K562 (cell line): ENCODE measurements around the gene ZNF202. TPM values are rescaled to one million over a fixed set of nuclear protein-coding genes. Genes with fewer than 3 reads are reported as not detected.
A peak's percentile ranks its signal among the peaks of the same experiment; 100 is the strongest.

Source experiments
- BCOR ChIP-seq: fragments of 450-650 bp; IDR thresholded peaks from 2 replicates; pipeline ENCODE4 v1.6.1; 2016
- FIP1L1 ChIP-seq: fragments of 200-400 bp; formaldehyde crosslinking; IDR thresholded peaks from 2 replicates; pipeline ENCODE4 v1.6.1; 2018; ENCODE audit warnings: mild to moderate bottlenecking, low read depth, low read length; ENCODE audit not compliant: poor library complexity, severe bottlenecking
- FOXO4 ChIP-seq: fragments of 450-650 bp; formaldehyde crosslinking; IDR thresholded peaks from 2 replicates; pipeline ENCODE4 v1.4.0; 2020; ENCODE audit warnings: mild to moderate bottlenecking, moderate library complexity
- PURB ChIP-seq: sonication (generic); formaldehyde crosslinking; IDR thresholded peaks from 2 replicates; pipeline ENCODE4 v1.9.0; 2021; ENCODE audit warnings: low read depth, mild to moderate bottlenecking, missing genetic modification reagents
- RBM15 ChIP-seq: fragments of 200-400 bp; formaldehyde crosslinking; IDR thresholded peaks from 2 replicates; pipeline ENCODE4 v1.6.1; 2018; ENCODE audit warnings: mild to moderate bottlenecking, low read length, moderate library complexity; ENCODE audit not compliant: insufficient read depth
- STAT5B ChIP-seq: fragments of 250-450 bp; sonication (Bioruptor Pico); IDR thresholded peaks from 2 replicates; pipeline ENCODE4 v1.8.0; 2021; ENCODE audit warnings: mild to moderate bottlenecking, inconsistent platforms
- ZBTB8A ChIP-seq: fragments of 450-650 bp; IDR thresholded peaks from 2 replicates; pipeline ENCODE4 v1.6.1; 2018; ENCODE audit warnings: mild to moderate bottlenecking, moderate library complexity; ENCODE audit not compliant: partially characterized antibody
- ZC3H4 ChIP-seq: sonication (generic); formaldehyde crosslinking; IDR thresholded peaks from 2 replicates; pipeline ENCODE4 v1.9.0; 2021; ENCODE audit warnings: missing genetic modification reagents, borderline replicate concordance
- ZKSCAN8 ChIP-seq: fragments of 200-800 bp; sonication (Bioruptor generic); IDR thresholded peaks from 2 replicates; pipeline ENCODE4 v1.6.1; 2016; ENCODE audit warnings: missing genetic modification characterization, missing compliant biosample characterization
- ZNF224 ChIP-seq: sonication (generic); formaldehyde crosslinking; IDR thresholded peaks from 2 replicates; pipeline ENCODE4 v1.8.0; 2022; ENCODE audit warnings: mild to moderate bottlenecking, missing genetic modification reagents
- ZNF41 ChIP-seq: fragments of 250-450 bp; sonication (Bioruptor Pico); conservative IDR thresholded peaks from 2 replicates; pipeline ENCODE4 v1.4.0; 2020; ENCODE audit warnings: mild to moderate bottlenecking
- ZNF561 ChIP-seq: fragments of 450-650 bp; formaldehyde crosslinking; conservative IDR thresholded peaks from 2 replicates; pipeline ENCODE4 v1.4.0; 2020; ENCODE audit warnings: mild to moderate bottlenecking, moderate library complexity
- polyA plus RNA-seq, 8 experiments: library from polyadenylated mRNA; depleted of rRNA in 4 of 8; stranded (reverse) in 5 of 8; unstranded in 3 of 8; fragments of >200 nt; fragmentation: Nextera tagmentation in 2 of 8; fragmentation: Illumina TruSeq in 1 of 8; extraction: Ambion mirVana in 2 of 8; extraction: Trizol in 1 of 8; gene quantifications; 2 replicates each; pipeline versions ENCODE4 v1.2.1 to v1.2.3, GENCODE V29; 2011 to 2014; ENCODE audit warnings: inconsistent platforms in 1 of 8, missing spikeins in 1 of 8
- total RNA-seq, 7 experiments: library from RNA; depleted of rRNA in 6 of 7; stranded (reverse); fragments of >200 nt in 6 of 7; fragmentation: Illumina TruSeq in 2 of 7; extraction: Trizol in 2 of 7; gene quantifications; 2 replicates each; pipeline versions ENCODE4 v1.2.1 to v1.2.3, GENCODE V29; 2011 to 2021; ENCODE audit warnings: low replicate concordance in 1 of 7
- TF ChIP-seq, protein P1 (sequence below): fragments of 250-450 bp; sonication (Bioruptor Pico); IDR thresholded peaks from 2 replicates; pipeline ENCODE4 v1.5.0; 2020; ENCODE audit warnings: mild to moderate bottlenecking
- TF ChIP-seq, protein P2 (sequence below): IDR thresholded peaks from 3 replicates; pipeline ENCODE4 v1.6.1; 2011; ENCODE audit warnings: borderline replicate concordance, mild to moderate bottlenecking; ENCODE audit not compliant: insufficient read length, insufficient read depth
- TF ChIP-seq, protein P3 (sequence below): fragments of 150-350 bp; conservative IDR thresholded peaks from 2 replicates; pipeline ENCODE4 v1.6.1; 2014; ENCODE audit warnings: low read length
- TF ChIP-seq, protein P4 (sequence below), 3 experiments: fragments of 200-800 bp in 1 of 3; fragments of 250-450 bp in 1 of 3; fragments of 450-650 bp in 1 of 3; sonication (Bioruptor Pico) in 1 of 3; sonication (Bioruptor generic) in 1 of 3; formaldehyde crosslinking in 1 of 3; IDR thresholded peaks; 2 replicates each; pipeline versions ENCODE4 v1.6.1 to v1.8.0; 2016 to 2022; ENCODE audit warnings: mild to moderate bottlenecking in 2 of 3, missing genetic modification characterization in 2 of 3, missing compliant biosample characterization in 1 of 3, moderate library complexity in 1 of 3

The ZNF202 gene
- total and polyA plus RNA-seq, 9 of the 15 experiments (the other 6 are each of a cell fraction or from before 2014, with no cell fraction given), result 2.3 to 18.7 (median 12.7) TPM

GRCh38 chr11:123741159-123742030 is at the start of gene ZNF202 (continued):
- TF ChIP-seq ZBTB8A (no peak), BCOR (peak; percentile 26; the same call in 1 of the 2 replicates), ZNF224 (no peak), PURB (CRISPR knock-in tag) (no peak), FOXO4 (no peak), RBM15 (no peak), STAT5B (CRISPR knock-in tag) (no peak), ZNF561 (CRISPR knock-in tag) (no peak), ZKSCAN8 (CRISPR knock-in tag) (no peak), ZNF41 (CRISPR knock-in tag) (no peak), FIP1L1 (peak; percentile 44), ZC3H4 (CRISPR knock-in tag) (no peak)
- TF ChIP-seq, protein P1, sequence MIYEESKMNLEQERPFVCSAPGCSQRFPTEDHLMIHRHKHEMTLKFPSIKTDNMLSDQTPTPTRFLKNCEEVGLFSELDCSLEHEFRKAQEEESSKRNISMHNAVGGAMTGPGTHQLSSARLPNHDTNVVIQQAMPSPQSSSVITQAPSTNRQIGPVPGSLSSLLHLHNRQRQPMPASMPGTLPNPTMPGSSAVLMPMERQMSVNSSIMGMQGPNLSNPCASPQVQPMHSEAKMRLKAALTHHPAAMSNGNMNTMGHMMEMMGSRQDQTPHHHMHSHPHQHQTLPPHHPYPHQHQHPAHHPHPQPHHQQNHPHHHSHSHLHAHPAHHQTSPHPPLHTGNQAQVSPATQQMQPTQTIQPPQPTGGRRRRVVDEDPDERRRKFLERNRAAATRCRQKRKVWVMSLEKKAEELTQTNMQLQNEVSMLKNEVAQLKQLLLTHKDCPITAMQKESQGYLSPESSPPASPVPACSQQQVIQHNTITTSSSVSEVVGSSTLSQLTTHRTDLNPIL (CRISPR knock-in tag), result no peak
- TF ChIP-seq, protein P2, sequence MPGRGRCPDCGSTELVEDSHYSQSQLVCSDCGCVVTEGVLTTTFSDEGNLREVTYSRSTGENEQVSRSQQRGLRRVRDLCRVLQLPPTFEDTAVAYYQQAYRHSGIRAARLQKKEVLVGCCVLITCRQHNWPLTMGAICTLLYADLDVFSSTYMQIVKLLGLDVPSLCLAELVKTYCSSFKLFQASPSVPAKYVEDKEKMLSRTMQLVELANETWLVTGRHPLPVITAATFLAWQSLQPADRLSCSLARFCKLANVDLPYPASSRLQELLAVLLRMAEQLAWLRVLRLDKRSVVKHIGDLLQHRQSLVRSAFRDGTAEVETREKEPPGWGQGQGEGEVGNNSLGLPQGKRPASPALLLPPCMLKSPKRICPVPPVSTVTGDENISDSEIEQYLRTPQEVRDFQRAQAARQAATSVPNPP, result no peak
- TF ChIP-seq, protein P3, sequence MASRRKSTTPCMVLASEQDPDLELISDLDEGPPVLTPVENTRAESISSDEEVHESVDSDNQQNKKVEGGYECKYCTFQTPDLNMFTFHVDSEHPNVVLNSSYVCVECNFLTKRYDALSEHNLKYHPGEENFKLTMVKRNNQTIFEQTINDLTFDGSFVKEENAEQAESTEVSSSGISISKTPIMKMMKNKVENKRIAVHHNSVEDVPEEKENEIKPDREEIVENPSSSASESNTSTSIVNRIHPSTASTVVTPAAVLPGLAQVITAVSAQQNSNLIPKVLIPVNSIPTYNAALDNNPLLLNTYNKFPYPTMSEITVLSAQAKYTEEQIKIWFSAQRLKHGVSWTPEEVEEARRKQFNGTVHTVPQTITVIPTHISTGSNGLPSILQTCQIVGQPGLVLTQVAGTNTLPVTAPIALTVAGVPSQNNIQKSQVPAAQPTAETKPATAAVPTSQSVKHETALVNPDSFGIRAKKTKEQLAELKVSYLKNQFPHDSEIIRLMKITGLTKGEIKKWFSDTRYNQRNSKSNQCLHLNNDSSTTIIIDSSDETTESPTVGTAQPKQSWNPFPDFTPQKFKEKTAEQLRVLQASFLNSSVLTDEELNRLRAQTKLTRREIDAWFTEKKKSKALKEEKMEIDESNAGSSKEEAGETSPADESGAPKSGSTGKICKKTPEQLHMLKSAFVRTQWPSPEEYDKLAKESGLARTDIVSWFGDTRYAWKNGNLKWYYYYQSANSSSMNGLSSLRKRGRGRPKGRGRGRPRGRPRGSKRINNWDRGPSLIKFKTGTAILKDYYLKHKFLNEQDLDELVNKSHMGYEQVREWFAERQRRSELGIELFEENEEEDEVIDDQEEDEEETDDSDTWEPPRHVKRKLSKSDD, result no peak
- TF ChIP-seq, protein P4, sequence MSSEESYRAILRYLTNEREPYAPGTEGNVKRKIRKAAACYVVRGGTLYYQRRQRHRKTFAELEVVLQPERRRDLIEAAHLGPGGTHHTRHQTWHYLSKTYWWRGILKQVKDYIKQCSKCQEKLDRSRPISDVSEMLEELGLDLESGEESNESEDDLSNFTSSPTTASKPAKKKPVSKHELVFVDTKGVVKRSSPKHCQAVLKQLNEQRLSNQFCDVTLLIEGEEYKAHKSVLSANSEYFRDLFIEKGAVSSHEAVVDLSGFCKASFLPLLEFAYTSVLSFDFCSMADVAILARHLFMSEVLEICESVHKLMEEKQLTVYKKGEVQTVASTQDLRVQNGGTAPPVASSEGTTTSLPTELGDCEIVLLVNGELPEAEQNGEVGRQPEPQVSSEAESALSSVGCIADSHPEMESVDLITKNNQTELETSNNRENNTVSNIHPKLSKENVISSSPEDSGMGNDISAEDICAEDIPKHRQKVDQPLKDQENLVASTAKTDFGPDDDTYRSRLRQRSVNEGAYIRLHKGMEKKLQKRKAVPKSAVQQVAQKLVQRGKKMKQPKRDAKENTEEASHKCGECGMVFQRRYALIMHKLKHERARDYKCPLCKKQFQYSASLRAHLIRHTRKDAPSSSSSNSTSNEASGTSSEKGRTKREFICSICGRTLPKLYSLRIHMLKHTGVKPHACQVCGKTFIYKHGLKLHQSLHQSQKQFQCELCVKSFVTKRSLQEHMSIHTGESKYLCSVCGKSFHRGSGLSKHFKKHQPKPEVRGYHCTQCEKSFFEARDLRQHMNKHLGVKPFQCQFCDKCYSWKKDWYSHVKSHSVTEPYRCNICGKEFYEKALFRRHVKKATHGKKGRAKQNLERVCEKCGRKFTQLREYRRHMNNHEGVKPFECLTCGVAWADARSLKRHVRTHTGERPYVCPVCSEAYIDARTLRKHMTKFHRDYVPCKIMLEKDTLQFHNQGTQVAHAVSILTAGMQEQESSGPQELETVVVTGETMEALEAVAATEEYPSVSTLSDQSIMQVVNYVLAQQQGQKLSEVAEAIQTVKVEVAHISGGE (CRISPR knock-in tag; IDR thresholded peaks at IDR 0.05), result peak in 2 of 3 experiments; percentile 72 to 95; a peak in 4 of 6 replicates
